ENCODE measurements around the gene HOXA11.

GRCh38 chr7:27175626-27176523 lies 9.2 kb downstream of the HOXA11 start:
- TF ChIP-seq CTCF (IDR thresholded peaks at IDR 0.05; ENCODE audit: low read depth, low read length): no peak
- no peak for TF ChIP-seq POLR2A (IDR thresholded peaks at IDR 0.05; ENCODE audit: extremely low read depth, insufficient read length)
- no peak for TF ChIP-seq MYC (IDR thresholded peaks at IDR 0.05; ENCODE audit: low read depth, low read length)
